HepG2 (cell line): Measurements from ENCODE around the gene GDPD5. TPM values are rescaled to one million over a fixed set of nuclear protein-coding genes. Genes with fewer than 3 reads are reported as not detected.

Source experiments
- ASH2L ChIP-seq: fragments of 300-600, 200-600 bp; sonication (generic); IDR thresholded peaks from 2 replicates; pipeline ENCODE4 v1.7.0; 2017; ENCODE audit warnings: low read depth, mild to moderate bottlenecking, moderate library complexity, mixed read lengths, low read length; ENCODE audit not compliant: insufficient read length
- FOXC1 ChIP-seq: sonication (generic); formaldehyde crosslinking; IDR thresholded peaks from 2 replicates; pipeline ENCODE4 v1.8.0; 2022; ENCODE audit warnings: mild to moderate bottlenecking, missing genetic modification reagents, borderline replicate concordance
- KLF12 ChIP-seq: sonication (generic); formaldehyde crosslinking; IDR thresholded peaks from 2 replicates; pipeline ENCODE4 v1.4.0; 2020; ENCODE audit warnings: missing genetic modification reagents, borderline replicate concordance
- MIER2 ChIP-seq: IDR thresholded peaks from 2 replicates; pipeline ENCODE4 v1.6.1; 2016; ENCODE audit warnings: missing biosample characterization, missing genetic modification reagents
- NFRKB ChIP-seq: fragments of 450-650 bp; IDR thresholded peaks from 2 replicates; pipeline ENCODE4 v1.6.1; 2017
- NRL ChIP-seq: sonication (generic); formaldehyde crosslinking; IDR thresholded peaks from 2 replicates; pipeline ENCODE4 v1.5.0; 2020; ENCODE audit warnings: missing genetic modification reagents, mild to moderate bottlenecking, moderate library complexity, borderline replicate concordance
- POLR2AphosphoS5 ChIP-seq: IDR thresholded peaks from 2 replicates; pipeline ENCODE4 v1.6.1; 2012; ENCODE audit warnings: low read depth, low read length
- SAP130 ChIP-seq: IDR thresholded peaks from 2 replicates; pipeline ENCODE4 v1.6.1; 2016; ENCODE audit warnings: low read depth
- STAG1 ChIP-seq: sonication (generic); formaldehyde crosslinking; IDR thresholded peaks from 2 replicates; pipeline ENCODE4 v1.4.0; 2020; ENCODE audit warnings: missing genetic modification reagents
- YY1 ChIP-seq: IDR thresholded peaks from 2 replicates; pipeline ENCODE4 v1.6.1; 2011; ENCODE audit warnings: low read length, low read depth, moderate library complexity, mild to moderate bottlenecking; ENCODE audit not compliant: insufficient read depth, insufficient replicate concordance
- ZBTB7A ChIP-seq: sonication (generic); formaldehyde crosslinking; IDR thresholded peaks from 2 replicates; pipeline ENCODE4 v1.8.0; 2022; ENCODE audit warnings: mild to moderate bottlenecking, missing genetic modification reagents
- ZFP41 ChIP-seq: sonication (generic); formaldehyde crosslinking; IDR thresholded peaks from 2 replicates; pipeline ENCODE4 v1.4.0; 2020; ENCODE audit warnings: mild to moderate bottlenecking, missing genetic modification reagents, borderline replicate concordance
- ZNF773 ChIP-seq: sonication (generic); formaldehyde crosslinking; IDR thresholded peaks from 2 replicates; pipeline ENCODE4 v1.4.0; 2020; ENCODE audit warnings: missing genetic modification reagents, borderline replicate concordance
- ZNF776 ChIP-seq: sonication (generic); formaldehyde crosslinking; IDR thresholded peaks from 2 replicates; pipeline ENCODE4 v1.4.0; 2020; ENCODE audit warnings: mild to moderate bottlenecking, missing genetic modification reagents
- polyA plus RNA-seq, 8 experiments: library from polyadenylated mRNA; depleted of rRNA in 3 of 8; stranded (reverse) in 7 of 8; unstranded in 1 of 8; fragments of >200 nt; fragmentation: Illumina TruSeq in 4 of 8; extraction: Trizol in 4 of 8; gene quantifications; 2 replicates each; pipeline versions ENCODE4 v1.2.1 to v1.2.3, GENCODE V29; 2011 to 2016; ENCODE audit warnings: low read depth in 4 of 8, missing spikeins in 1 of 8, mixed read lengths in 1 of 8; ENCODE audit not compliant: insufficient read depth in 1 of 8
- total RNA-seq, 5 experiments: library from RNA; depleted of rRNA; stranded (reverse); fragments of >200 nt; fragmentation: Illumina TruSeq; extraction: Trizol; gene quantifications; 2 replicates each; pipeline ENCODE4 v1.2.3, GENCODE V29; 2016; ENCODE audit warnings: low read depth in 1 of 5
- TF ChIP-seq, protein P1 (sequence below): sonication (generic); formaldehyde crosslinking; IDR thresholded peaks from 2 replicates; pipeline ENCODE4 v1.4.0; 2020; ENCODE audit warnings: missing genetic modification reagents, borderline replicate concordance
- TF ChIP-seq, protein P2 (sequence below): IDR thresholded peaks from 2 replicates; pipeline ENCODE4 v1.6.1; 2016; ENCODE audit warnings: low read depth, control low read depth
- TF ChIP-seq, protein P3 (sequence below): sonication (generic); formaldehyde crosslinking; IDR thresholded peaks from 2 replicates; pipeline ENCODE4 v1.5.0; 2020; ENCODE audit warnings: mild to moderate bottlenecking, missing genetic modification reagents, moderate library complexity
- TF ChIP-seq, protein P4 (sequence below): sonication (generic); formaldehyde crosslinking; IDR thresholded peaks from 2 replicates; pipeline ENCODE4 v1.4.0; 2020; ENCODE audit warnings: missing genetic modification reagents, mild to moderate bottlenecking, borderline replicate concordance
- TF ChIP-seq, protein P5 (sequence below): sonication (generic); formaldehyde crosslinking; conservative IDR thresholded peaks from 2 replicates; pipeline ENCODE4 v1.4.0; 2020; ENCODE audit warnings: missing genetic modification reagents
- TF ChIP-seq, protein P6 (sequence below): IDR thresholded peaks from 2 replicates; pipeline ENCODE4 v1.6.1; 2016; ENCODE audit warnings: mild to moderate bottlenecking, missing biosample characterization, missing genetic modification reagents

GDPD5 gene
- total and polyA plus RNA-seq, 2 of the 13 experiments (the other 11 are each of a cell fraction or from before 2014, with no cell fraction given), result 55.0 to 67.5 TPM

DNA sequence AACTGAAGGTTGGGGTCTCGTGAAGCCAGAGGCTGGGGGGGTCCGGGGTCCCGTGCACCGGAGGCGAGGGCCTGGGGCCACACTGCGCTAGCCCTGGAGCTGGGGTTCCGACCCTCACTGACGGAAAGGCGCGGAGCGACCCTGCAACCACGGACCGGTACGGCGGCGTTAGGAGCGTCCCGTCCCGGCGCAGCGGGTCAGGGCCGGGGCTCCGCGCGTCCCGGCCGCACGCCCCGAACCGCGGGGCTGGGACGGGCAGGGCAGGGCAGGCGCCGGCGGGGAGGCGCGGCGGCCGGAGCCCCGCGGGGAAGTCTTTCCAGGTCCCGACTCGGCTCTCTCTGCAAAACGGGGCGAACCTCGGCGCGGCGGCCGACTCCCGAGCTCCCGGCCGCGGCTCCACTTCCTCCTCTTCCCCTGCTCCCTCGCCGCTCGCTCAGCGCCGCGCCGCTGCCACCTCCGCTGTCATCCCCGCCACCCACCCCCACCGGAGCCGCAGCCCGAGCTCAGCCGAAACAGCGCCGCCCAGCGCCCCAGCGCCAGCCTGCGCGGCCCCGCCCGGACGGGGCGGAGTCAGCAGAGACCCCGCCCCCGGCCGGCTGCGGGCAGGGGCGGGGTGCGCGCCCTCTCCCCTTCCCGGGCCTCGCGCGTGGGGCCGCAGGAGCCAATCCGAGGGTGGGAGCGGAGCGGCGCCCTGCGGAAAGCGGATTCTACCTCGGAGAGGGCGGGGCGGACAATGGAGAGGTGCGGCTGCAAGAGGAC lies at the start of gene GDPD5 (continued):
- TF ChIP-seq, protein P1, sequence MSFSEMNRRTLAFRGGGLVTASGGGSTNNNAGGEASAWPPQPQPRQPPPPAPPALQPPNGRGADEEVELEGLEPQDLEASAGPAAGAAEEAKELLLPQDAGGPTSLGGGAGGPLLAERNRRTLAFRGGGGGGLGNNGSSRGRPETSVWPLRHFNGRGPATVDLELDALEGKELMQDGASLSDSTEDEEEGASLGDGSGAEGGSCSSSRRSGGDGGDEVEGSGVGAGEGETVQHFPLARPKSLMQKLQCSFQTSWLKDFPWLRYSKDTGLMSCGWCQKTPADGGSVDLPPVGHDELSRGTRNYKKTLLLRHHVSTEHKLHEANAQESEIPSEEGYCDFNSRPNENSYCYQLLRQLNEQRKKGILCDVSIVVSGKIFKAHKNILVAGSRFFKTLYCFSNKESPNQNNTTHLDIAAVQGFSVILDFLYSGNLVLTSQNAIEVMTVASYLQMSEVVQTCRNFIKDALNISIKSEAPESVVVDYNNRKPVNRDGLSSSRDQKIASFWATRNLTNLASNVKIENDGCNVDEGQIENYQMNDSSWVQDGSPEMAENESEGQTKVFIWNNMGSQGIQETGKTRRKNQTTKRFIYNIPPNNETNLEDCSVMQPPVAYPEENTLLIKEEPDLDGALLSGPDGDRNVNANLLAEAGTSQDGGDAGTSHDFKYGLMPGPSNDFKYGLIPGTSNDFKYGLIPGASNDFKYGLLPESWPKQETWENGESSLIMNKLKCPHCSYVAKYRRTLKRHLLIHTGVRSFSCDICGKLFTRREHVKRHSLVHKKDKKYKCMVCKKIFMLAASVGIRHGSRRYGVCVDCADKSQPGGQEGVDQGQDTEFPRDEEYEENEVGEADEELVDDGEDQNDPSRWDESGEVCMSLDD (CRISPR knock-in tag), result 0 out of 2 replicates have a peak, but pooled peaks have one; percentile 7
- TF ChIP-seq SAP130 (CRISPR knock-in tag) (peak; percentile 55), YY1 (peak; percentile 66), ZNF776 (no peak), KLF12 (CRISPR knock-in tag) (0 out of 2 replicates have a peak, but pooled peaks have one; percentile 40), NFRKB (no peak), STAG1 (CRISPR knock-in tag) (peak; percentile 36), FOXC1 (CRISPR knock-in tag) (peak; percentile 23), NRL (CRISPR knock-in tag) (0 out of 2 replicates have a peak, but pooled peaks have one; percentile 2), ZBTB7A (CRISPR knock-in tag) (0 out of 2 replicates have a peak, but pooled peaks have one; percentile 33), MIER2 (CRISPR knock-in tag) (no peak), ZFP41 (CRISPR knock-in tag) (no peak), ASH2L (peak; percentile 60), ZNF773 (0 out of 2 replicates have a peak, but pooled peaks have one; percentile 45), POLR2AphosphoS5 (peak; percentile 56)
- TF ChIP-seq, protein P2, sequence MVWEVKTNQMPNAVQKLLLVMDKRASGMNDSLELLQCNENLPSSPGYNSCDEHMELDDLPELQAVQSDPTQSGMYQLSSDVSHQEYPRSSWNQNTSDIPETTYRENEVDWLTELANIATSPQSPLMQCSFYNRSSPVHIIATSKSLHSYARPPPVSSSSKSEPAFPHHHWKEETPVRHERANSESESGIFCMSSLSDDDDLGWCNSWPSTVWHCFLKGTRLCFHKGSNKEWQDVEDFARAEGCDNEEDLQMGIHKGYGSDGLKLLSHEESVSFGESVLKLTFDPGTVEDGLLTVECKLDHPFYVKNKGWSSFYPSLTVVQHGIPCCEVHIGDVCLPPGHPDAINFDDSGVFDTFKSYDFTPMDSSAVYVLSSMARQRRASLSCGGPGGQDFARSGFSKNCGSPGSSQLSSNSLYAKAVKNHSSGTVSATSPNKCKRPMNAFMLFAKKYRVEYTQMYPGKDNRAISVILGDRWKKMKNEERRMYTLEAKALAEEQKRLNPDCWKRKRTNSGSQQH (CRISPR knock-in tag), result peak; percentile 65; the same call in 1 of the 2 replicates
- TF ChIP-seq, protein P3, sequence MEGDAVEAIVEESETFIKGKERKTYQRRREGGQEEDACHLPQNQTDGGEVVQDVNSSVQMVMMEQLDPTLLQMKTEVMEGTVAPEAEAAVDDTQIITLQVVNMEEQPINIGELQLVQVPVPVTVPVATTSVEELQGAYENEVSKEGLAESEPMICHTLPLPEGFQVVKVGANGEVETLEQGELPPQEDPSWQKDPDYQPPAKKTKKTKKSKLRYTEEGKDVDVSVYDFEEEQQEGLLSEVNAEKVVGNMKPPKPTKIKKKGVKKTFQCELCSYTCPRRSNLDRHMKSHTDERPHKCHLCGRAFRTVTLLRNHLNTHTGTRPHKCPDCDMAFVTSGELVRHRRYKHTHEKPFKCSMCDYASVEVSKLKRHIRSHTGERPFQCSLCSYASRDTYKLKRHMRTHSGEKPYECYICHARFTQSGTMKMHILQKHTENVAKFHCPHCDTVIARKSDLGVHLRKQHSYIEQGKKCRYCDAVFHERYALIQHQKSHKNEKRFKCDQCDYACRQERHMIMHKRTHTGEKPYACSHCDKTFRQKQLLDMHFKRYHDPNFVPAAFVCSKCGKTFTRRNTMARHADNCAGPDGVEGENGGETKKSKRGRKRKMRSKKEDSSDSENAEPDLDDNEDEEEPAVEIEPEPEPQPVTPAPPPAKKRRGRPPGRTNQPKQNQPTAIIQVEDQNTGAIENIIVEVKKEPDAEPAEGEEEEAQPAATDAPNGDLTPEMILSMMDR, result peak; percentile 61
- TF ChIP-seq, protein P4, sequence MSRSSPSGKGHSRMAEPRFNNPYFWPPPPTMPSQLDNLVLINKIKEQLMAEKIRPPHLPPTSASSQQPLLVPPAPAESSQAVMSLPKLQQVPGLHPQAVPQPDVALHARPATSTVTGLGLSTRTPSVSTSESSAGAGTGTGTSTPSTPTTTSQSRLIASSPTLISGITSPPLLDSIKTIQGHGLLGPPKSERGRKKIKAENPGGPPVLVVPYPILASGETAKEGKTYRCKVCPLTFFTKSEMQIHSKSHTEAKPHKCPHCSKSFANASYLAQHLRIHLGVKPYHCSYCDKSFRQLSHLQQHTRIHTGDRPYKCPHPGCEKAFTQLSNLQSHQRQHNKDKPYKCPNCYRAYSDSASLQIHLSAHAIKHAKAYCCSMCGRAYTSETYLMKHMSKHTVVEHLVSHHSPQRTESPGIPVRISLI (CRISPR knock-in tag), result no peak
- TF ChIP-seq, protein P5, sequence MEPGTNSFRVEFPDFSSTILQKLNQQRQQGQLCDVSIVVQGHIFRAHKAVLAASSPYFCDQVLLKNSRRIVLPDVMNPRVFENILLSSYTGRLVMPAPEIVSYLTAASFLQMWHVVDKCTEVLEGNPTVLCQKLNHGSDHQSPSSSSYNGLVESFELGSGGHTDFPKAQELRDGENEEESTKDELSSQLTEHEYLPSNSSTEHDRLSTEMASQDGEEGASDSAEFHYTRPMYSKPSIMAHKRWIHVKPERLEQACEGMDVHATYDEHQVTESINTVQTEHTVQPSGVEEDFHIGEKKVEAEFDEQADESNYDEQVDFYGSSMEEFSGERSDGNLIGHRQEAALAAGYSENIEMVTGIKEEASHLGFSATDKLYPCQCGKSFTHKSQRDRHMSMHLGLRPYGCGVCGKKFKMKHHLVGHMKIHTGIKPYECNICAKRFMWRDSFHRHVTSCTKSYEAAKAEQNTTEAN, result 0 out of 2 replicates have a peak, but pooled peaks have one; percentile 2
- TF ChIP-seq, protein P6, sequence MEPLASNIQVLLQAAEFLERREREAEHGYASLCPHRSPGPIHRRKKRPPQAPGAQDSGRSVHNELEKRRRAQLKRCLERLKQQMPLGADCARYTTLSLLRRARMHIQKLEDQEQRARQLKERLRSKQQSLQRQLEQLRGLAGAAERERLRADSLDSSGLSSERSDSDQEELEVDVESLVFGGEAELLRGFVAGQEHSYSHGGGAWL (CRISPR knock-in tag), result peak; percentile 42; the same call in 1 of the 2 replicates
